GM23248 (cell line): Measurements from ENCODE around the gene SAP30BP.

Source experiments
- EZH2 ChIP-seq: fragments of 200-600 bp; sonication (generic); IDR thresholded peaks from 2 replicates; pipeline ENCODE4 v1.6.1; 2018; ENCODE audit warnings: antibody characterized with exemption, mild to moderate bottlenecking; ENCODE audit not compliant: insufficient read depth, poor library complexity, severe bottlenecking
- EZH2phosphoT487 ChIP-seq: fragments of 200-600 bp; sonication (generic); IDR thresholded peaks from 2 replicates; pipeline ENCODE4 v1.6.1; 2018; ENCODE audit warnings: antibody characterized with exemption, moderate library complexity, mild to moderate bottlenecking, low read depth; ENCODE audit not compliant: insufficient read depth

GRCh38 chr17:75679706-75680211 lies 12.6 kb downstream of the SAP30BP start:
- TF ChIP-seq EZH2 (no peak), EZH2phosphoT487 (no peak)
